ENCODE results near the gene CARMIL3. TPM values are rescaled to one million over a fixed set of nuclear protein-coding genes. Genes with fewer than 3 reads are reported as not detected.
"Not testable (repeated sequence)": the region's sequence is repeated elsewhere in the genome, so short reads cannot be mapped to it uniquely, and the experiment has no call there.

The CARMIL3 gene, protein sequence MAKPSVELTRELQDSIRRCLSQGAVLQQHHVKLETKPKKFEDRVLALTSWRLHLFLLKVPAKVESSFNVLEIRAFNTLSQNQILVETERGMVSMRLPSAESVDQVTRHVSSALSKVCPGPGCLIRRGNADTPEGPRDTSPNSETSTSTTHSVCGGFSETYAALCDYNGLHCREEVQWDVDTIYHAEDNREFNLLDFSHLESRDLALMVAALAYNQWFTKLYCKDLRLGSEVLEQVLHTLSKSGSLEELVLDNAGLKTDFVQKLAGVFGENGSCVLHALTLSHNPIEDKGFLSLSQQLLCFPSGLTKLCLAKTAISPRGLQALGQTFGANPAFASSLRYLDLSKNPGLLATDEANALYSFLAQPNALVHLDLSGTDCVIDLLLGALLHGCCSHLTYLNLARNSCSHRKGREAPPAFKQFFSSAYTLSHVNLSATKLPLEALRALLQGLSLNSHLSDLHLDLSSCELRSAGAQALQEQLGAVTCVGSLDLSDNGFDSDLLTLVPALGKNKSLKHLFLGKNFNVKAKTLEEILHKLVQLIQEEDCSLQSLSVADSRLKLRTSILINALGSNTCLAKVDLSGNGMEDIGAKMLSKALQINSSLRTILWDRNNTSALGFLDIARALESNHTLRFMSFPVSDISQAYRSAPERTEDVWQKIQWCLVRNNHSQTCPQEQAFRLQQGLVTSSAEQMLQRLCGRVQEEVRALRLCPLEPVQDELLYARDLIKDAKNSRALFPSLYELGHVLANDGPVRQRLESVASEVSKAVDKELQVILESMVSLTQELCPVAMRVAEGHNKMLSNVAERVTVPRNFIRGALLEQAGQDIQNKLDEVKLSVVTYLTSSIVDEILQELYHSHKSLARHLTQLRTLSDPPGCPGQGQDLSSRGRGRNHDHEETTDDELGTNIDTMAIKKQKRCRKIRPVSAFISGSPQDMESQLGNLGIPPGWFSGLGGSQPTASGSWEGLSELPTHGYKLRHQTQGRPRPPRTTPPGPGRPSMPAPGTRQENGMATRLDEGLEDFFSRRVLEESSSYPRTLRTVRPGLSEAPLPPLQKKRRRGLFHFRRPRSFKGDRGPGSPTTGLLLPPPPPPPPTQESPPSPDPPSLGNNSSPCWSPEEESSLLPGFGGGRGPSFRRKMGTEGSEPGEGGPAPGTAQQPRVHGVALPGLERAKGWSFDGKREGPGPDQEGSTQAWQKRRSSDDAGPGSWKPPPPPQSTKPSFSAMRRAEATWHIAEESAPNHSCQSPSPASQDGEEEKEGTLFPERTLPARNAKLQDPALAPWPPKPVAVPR (N-terminal part only)
- total RNA-seq = 1 to 10 TPM; 1.4 to 2.7 (median 1.5) TPM
- long read RNA-seq, donor 1 = 0 reads
- long read RNA-seq, donor 2 = 0 reads

DNA sequence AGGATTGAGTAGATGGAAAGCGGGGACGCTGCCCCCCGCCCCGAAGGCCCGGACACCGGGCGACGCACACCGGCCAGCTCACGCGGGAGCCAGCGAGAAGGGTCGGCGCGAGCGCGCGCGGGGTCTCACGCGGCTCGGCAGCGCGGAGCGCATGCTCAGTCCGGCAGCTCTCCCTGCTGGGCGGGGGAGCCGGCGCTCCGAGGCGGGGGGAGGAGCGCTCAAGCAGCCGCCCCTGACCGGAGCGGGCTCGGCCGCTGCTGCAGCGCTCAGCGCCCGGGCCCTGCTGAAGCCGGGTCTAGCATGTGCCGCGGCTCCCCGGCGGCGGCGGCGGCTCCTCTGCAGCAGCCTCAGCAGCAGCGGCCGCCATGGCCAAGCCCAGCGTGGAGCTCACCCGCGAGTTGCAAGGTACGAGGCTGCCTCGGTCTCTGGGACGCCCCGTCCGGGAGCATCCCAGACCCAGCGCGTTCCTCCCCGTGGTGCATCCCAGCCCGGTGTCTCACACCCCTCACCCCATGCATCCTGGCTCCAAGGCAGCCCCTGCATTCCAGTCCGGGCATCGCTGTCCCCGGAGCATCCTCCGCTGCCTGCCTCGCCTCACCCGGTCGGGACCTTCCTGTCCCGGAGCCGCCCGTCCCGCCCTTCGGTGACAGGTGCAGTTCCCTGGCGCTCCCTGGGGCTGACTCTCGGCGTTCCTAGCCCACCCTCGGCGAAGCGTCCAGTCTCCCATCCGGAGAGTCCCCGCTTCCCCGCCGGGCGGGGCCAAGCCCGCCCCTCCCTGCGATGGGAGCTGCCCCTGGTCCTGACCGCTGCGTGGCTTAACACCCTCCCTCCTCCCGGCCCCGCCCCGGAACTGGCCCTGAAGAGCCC is at the start of gene CARMIL3:
Gene CARMIL3 (plus strand): TSS at position 221 of the 867 bp plus-strand sequence. CDS start 145 bp downstream, at position 366.
- peak; percentile 92 for ATAC-seq
- Histone ChIP-seq H3K4me3 (peak within 1 kb of the TSS; percentile 40), H3K4me1 (ENCODE audit: low read depth) (peaks cover 9% of the 10 kb centered on the region), H3K9me3 (no peaks in the 10 kb centered on the region), H3K36me3 (ENCODE audit: low read depth) (no peaks in the 10 kb centered on the region)
- DNase-seq = peak; percentile 68 to 81 (median 76)
- intact Hi-C loops (cut with DNase I, micrococcal nuclease) = loop anchor here in 1 of 2 donors (10.0 kb wide), 1 partner anchor 53 kb away; no protein-coding TSS in a partner anchor
- TF ChIP-seq, protein P1, sequence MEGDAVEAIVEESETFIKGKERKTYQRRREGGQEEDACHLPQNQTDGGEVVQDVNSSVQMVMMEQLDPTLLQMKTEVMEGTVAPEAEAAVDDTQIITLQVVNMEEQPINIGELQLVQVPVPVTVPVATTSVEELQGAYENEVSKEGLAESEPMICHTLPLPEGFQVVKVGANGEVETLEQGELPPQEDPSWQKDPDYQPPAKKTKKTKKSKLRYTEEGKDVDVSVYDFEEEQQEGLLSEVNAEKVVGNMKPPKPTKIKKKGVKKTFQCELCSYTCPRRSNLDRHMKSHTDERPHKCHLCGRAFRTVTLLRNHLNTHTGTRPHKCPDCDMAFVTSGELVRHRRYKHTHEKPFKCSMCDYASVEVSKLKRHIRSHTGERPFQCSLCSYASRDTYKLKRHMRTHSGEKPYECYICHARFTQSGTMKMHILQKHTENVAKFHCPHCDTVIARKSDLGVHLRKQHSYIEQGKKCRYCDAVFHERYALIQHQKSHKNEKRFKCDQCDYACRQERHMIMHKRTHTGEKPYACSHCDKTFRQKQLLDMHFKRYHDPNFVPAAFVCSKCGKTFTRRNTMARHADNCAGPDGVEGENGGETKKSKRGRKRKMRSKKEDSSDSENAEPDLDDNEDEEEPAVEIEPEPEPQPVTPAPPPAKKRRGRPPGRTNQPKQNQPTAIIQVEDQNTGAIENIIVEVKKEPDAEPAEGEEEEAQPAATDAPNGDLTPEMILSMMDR (IDR thresholded peaks at IDR 0.05) = no peak

- H3K4me1 ChIP-seq (ENCODE audit: low read depth); intact Hi-C loops (cut with DNase I, micrococcal nuclease); H3K9me3 ChIP-seq; DNase-seq; H3K4me3 ChIP-seq; H3K36me3 ChIP-seq (ENCODE audit: low read depth): not testable (repeated sequence)
- ATAC-seq = peak; percentile 54
Measured at GRCh38 chr14:24006471-24006816, 45.4 kb upstream of the CARMIL3 start.

DNA sequence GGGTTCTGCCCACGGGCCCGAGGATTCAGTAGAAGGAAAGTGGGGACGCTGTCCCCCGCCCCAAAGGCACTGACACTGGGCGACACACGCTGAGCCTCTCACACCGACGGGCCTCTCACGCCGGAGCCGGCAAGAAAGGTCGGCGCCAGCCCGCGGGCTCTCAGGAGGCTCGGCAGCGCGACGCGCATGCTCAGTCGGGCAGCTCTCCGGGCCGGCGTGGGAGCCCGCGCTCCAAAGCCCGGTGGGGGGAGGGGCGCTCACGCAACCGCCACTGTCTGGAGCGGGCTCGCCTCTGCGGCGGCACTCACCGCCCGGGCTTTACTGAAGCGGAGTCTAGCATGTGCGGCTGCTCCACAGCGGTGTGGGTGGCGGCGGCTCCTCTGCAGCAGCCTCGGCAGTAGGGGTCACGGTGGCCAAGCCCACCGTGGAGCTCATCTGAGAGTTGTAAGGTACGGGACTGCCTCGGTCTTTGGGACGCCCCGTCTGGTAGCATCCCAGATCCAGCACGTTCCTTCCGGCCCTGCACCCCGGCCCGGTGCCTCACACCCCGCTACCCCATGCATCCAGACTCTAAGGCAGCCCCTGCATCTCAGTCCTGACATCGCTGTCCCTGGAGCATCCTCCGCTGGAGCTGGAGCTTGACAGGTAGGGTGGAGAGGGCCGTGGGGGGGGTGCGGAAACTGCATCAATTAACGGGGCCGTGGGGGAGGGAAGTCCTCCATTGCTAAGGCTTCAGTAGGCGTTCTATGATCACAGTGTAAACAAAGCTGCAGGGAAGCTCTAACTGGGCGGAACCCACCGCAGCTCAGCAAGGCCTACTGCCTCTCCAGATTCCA is 44.8 kb upstream of the CARMIL3 start:
- ATAC-seq = peak; percentile 96
- H3K9me3 ChIP-seq; H3K36me3 ChIP-seq (ENCODE audit: low read depth); H3K4me3 ChIP-seq; H3K4me1 ChIP-seq (ENCODE audit: low read depth); intact Hi-C loops (cut with DNase I, micrococcal nuclease): not testable (repeated sequence)
- peak; percentile 67 to 79 (median 77) for DNase-seq

- intact Hi-C loops (cut with DNase I, micrococcal nuclease) = no loop called here
- Histone ChIP-seq H3K4me1 (ENCODE audit: low read depth) (no peaks in the 10 kb centered on the region), H3K36me3 (ENCODE audit: low read depth) (no peaks in the 10 kb centered on the region), H3K9me3 (no peaks in the 10 kb centered on the region), H3K4me3 (no peak overlapping the region)
- TF ChIP-seq, protein P1 (IDR thresholded peaks at IDR 0.05) = no peak
- ATAC-seq (no peak), DNase-seq (no peak)
Measured at GRCh38 chr14:24011051-24011450, 40.8 kb upstream of the CARMIL3 start.

- H3K4me3 ChIP-seq; H3K9me3 ChIP-seq; H3K4me1 ChIP-seq (ENCODE audit: low read depth); DNase-seq; ATAC-seq; H3K36me3 ChIP-seq (ENCODE audit: low read depth); intact Hi-C loops (cut with DNase I, micrococcal nuclease): not testable (repeated sequence)
Measured at GRCh38 chr14:24012726-24013273, 39.0 kb upstream of the CARMIL3 start.

All from mucosa of descending colon (tissue), 3 donors.